GM19035 (cell line): ENCODE data around the gene FZD4.
A peak's percentile ranks its signal among the peaks of the same experiment; 100 is the strongest.
"Not testable (repeated sequence)": the region's sequence is repeated elsewhere in the genome, so short reads cannot be mapped to it uniquely, and the experiment has no call there.

ENCODE experiments used
- ATAC-seq: cut with Tn5 transposase; IDR thresholded peaks from one replicate; pipeline ENCODE4 v1.9.1; 2021; ENCODE audit not compliant: unreplicated experiment

Gene FZD4

GRCh38 chr11:86955361-86956120 lies at the start of gene FZD4:
FZD4 (minus strand) TSS chr11:86955395; CDS start chr11:86955085, 310 bp downstream.
- ATAC-seq, result peak; percentile 97

DNA sequence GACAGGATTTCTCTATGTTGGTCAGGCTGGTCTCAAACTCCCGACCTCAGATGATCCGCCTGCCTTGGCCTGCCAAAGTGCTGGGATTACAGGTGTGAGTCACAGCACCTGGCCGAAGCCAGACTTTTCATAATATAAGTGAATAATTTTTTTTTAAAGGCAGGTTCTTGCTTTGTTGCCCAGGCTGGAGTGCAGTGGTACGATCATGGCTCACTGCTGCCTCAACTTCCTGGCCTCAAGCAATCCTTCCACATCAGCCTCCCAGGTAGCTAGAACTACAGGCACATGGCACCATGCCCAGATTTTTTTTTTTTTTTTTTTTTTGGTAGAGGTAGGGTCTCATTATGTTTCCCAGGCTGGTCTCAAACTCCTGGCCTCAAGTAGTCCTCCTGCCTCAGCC lies 49.1 kb upstream of the FZD4 start:
- ATAC-seq, result not testable (repeated sequence)

GRCh38 chr11:87002918-87003317 lies 47.7 kb upstream of the FZD4 start:
- ATAC-seq, result no peak

DNA sequence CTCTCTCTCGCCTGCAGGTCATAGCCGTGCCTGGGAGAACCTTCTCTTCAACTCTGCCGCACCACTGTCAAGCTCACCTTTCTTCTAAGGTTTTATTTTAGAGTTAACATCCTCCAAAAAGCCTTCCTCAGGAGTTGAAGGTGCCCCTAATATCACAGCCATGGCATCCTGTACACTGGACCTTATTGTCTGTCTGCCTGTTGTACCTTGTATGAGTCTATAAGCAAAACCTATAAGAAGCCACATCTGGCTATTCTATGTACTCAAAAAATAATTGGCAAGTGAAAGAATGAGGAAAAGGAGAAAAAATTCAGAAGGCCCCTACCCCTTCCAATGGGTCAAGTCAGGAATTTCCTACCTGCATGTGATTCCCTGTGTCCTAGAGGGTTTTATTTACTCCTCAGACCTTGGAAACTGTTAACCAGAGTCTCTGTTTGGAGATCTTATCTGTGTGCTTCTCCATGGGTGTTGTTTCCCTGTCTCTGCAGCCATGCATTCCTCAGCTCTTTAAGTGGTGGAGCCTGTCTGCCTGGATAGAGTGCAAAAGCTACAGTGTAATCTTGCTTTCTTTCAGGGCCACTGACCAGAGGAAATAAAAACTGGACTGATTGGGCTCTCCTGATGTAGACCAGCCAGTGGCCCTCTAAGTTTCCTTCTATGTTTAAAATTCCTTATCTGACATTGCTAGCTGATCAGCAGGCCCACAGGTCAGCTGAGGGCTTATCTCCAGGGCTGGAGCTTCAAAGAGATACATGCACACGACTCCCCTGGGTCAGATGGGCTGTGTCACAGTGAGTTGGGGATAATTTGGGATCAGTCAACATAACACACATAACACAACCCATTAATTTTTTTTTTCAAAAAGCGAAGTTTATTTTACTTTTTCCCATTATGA lies 44.9 kb upstream of the FZD4 start:
- no peak for ATAC-seq

GRCh38 chr11:86999388-86999787 lies 44.2 kb upstream of the FZD4 start:
- ATAC-seq, result no peak

GRCh38 chr11:86996953-86997570 lies 41.9 kb upstream of the FZD4 start:
- ATAC-seq, result no peak

DNA sequence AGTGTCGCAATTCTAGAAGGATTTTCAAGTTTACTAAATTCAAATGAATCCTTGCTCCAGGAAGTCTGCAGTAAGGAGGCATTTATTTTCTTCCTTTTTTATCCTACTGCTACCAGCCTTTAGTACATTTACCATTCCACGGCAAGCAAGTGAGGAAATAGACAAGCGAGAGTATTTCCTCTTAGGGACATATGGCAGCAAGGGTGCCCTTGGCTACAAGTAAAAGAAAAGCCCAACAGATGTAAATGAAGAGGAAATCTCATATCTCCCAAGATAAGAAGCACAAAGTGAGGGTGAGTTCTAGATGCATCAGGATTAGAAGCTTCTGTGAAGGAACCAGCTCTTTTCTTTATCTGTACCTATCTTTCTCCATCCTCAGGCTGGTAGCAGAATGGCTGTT lies 37.8 kb upstream of the FZD4 start:
- ATAC-seq, result no peak

DNA sequence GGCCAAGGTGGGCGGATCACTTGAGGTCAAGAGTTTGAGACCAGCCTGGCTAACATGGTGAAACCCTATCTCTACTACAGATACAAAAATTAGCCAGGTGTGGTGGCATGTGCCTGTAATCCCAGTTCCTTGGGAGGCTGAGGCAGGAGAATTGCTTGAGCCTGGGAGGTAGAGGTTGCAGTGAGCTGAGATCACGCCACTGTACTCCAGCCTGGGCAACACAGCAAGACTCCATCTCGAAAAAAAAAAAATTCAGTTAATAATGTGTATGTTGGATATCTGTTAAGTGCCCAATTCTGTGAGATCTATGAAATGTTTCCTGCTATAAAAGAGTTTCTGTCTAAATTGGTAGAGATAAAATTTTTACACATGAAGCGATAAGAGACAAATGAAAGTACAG lies 37.1 kb upstream of the FZD4 start:
- not testable (repeated sequence) for ATAC-seq

GRCh38 chr11:86991341-86991740 lies 36.1 kb upstream of the FZD4 start:
- no peak for ATAC-seq

DNA sequence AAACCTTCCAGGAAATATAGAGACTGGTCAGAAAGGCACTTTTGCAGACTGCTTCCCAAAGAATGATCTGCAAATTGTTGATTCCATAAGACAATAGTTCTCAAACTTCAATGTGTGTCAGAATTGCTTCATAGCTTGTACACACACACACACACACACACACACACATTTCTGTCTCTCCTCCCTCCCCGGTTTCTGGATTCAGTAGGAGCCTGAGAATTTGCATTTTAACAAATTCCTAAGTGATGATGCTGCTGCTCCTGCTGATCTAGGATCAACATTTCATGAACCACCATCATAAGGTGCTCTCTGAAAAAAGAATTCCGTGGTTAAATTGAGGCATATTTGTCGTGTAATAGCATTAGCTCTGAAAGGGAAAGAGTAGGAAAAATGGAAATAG lies 35.3 kb upstream of the FZD4 start:
- ATAC-seq, result no peak

GRCh38 chr11:86990031-86990430 lies 34.8 kb upstream of the FZD4 start:
- no peak for ATAC-seq

- no peak for ATAC-seq
Measured at GRCh38 chr11:86988351-86988881, 33.2 kb upstream of the FZD4 start.

DNA sequence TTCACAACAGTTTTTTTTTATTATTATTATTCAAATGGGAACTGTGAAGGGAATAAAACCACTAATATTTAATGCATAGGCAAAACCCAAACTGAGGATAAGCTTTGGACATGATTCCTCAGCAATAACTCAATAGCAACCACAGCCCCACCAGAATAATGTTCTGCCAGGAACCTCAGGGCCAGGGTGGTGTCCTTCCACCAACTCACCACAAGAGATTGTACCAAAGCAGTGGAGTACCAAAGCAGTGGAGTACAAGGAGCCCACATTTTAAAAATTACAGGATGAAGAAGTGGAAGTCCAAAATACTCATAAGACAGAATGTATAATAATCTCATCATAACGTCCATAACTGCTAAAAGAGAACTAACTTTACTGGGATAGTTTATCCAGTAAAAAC lies 32.5 kb upstream of the FZD4 start:
- ATAC-seq, result no peak

DNA sequence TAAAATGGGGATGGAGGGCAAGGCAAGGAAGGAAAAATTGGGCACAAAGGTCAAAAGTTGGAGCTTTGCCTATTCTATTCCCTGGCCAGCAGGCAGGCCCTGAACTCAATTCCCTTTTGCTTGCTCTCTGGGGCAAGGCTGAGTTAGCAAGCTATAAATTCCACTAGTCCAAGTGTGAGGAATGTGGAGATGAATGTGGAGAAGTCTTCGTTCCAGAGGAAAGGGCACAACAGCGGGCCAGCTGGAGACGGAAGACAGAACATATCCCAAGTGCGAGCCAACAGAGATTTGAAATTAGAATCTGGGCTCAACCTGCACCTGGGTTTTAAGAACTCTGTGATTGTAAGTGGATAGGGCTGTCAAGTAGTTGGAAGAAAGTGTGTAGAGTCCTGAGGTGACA lies 29.5 kb upstream of the FZD4 start:
- no peak for ATAC-seq

DNA sequence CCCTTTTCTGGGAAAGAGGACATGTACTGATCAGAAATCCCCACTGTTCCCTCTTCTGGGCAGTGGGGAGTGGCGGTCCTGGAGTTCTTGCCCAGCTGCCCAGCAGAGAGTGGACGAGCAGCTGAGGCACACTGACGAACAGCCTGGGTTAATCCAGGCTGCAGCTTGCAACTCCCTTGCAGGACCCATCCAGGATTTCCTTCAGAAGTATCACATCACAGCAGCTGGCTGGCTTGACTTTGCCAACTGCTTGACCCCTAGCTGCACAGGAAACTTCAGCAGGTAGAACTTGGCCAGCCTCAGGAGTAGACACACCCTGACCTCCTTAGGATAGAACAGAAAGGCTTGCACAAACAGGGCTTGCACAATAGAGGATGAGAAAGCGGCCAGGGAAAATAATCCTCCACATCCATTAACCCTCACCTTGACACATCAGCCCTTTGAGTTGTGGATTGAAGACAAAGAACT lies 27.9 kb upstream of the FZD4 start:
- ATAC-seq, result no peak

- ATAC-seq, result no peak
Measured at GRCh38 chr11:86981777-86982540, 26.8 kb upstream of the FZD4 start.

- no peak for ATAC-seq
Measured at GRCh38 chr11:86980086-86980796, 25.0 kb upstream of the FZD4 start.

- ATAC-seq, result peak; percentile 83
Measured at GRCh38 chr11:86978756-86979608, 23.8 kb upstream of the FZD4 start.

GRCh38 chr11:86978247-86978646 lies 23.1 kb upstream of the FZD4 start:
- no peak for ATAC-seq
